ENCODE data around the gene KCNQ2.
A peak's percentile ranks its signal among the peaks of the same experiment; 100 is the strongest.
"Not testable (repeated sequence)": the region's sequence is repeated elsewhere in the genome, so short reads cannot be mapped to it uniquely, and the experiment has no call there.

The KCNQ2 gene

DNA sequence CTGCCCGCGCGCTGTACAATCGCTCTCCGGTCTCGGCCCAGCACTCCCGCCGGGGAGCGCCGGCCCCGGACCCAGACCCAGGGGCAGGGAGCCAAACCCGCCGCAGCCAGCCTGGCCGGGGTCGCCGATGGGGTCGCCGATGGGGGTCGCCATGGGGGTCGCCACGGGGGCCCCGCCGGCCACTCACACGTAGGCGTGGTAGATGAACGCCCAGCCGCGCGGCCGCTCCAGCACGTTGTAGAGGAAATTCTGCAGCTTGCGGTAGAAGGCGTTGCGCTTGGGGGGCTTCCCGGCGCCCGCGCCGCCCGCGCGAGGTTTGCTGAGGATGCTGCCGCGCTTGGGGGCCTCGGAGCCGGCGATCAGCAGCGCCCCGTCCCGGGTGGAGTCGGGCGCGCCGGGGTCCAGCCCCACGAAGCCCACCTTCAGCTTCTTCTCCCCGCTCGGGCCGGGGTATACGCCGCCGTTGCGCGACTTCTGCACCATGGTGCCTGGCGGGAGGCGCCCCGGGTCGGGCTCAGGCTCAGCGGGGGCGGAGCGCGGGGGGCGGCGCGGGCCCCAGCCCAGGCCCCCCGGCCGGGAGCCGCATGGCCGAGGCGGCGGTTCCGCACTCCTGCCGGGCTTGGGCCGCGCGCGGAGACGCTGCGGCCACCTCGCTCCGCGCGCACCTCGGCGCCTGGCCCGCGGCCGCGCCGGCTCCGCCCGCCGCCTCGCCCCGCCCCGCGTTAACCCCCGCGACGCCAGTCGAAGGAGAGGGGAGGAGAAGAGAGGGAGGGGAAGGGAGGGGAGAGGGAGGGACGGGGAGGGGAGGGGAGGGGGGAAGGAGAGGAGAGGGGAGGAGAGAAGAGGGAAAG is at the start of gene KCNQ2:
KCNQ2 (minus strand) TSS at position 675 of the 851 bp plus-strand sequence; CDS start at position 483, 192 bp downstream.
- in situ Hi-C loops (cut with MboI; ENCODE audit: low pct_unique_long_range_greater_than_20kb, low sequenced_read_pairs): no loop called here
- DNase-seq: no peak

DNA sequence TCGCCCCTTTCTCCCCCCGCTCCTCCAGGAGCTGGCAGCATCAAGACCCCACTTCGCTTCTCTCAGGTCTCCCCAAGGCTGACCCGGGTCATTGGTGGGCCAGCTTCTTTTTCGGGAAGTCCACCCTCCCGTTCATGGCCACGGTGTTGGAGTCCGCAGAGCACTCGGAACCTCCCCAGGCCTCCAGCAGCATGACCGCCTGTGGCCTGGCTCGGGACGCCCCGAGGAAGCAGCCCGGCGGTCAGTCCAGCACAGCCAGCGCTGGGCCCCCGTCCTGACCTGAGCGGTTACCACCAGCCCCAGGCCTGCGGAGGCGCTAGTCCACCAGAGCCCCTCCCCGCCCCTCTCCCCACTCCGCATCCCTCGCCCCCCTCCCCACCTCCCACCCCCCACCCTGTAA is 49.1 kb upstream of the KCNQ2 start:
- in situ Hi-C loops (cut with MboI; ENCODE audit: low pct_unique_long_range_greater_than_20kb, low sequenced_read_pairs): no loop called here

DNA sequence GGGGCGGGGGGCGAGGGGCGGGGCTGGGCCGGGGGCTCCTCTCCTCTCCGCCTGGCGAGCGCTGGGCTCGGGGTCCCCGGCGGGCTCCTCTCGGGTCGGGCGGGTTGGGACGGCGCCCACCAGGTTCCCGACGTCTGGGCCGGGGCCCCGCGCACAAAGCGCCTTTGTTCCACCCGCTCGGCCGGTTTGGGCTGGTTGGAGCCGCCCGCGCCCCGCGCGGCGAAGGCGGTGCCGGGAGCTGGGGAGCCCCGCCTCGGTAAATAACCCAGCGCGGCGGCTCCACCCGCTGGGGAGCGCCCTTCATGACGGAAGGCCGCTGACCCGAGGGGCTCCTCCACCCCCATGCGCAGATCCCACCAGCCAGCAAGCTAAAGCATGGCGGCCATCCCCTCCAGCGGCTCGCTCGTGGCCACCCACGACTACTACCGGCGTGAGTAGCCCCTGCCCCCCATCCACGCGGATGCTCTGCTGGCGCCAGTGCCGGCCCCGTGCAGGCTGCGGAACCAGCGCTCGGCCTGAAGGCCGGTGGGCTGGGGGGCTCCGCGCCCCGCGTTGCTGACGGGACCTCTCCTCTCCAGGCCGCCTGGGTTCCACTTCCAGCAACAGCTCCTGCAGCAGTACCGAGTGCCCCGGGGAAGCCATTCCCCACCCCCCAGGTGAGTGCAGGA is 48.6 kb upstream of the KCNQ2 start:
- DNase-seq: peak; percentile 47
- in situ Hi-C loops (cut with MboI; ENCODE audit: low pct_unique_long_range_greater_than_20kb, low sequenced_read_pairs): no loop called here

More for the DNA sequence above, 49.1 kb upstream of the KCNQ2 start:
- DNase-seq: no peak

DNA sequence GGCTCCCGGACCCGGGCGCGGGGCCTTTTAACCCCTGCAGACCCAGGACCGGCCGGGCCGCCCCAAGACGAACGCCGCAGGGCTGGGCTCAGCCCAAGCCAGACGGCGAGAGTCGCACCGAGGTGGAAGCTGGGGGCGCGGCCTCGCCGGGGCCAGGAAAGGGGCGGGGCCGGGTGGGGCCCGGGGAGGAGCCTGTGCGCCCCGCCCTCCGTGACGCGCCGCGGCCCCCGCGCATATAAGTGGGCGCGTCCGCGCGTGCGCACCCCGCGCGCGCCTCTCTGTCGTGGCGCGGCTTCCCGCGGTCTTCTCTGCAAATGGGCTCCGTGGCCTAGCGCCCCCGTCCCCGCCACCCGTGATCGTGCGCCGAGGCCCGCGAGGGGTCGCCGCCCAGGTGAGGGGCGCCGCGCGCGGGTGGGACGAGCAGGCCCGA is 48.1 kb upstream of the KCNQ2 start, which contains the start of gene PPDPF:
PPDPF (plus strand) TSS at position 262 of the 430 bp plus-strand sequence. CDS start 544 bp downstream, outside the sequence.
- DNase-seq: peak; percentile 65
- in situ Hi-C loops (cut with MboI; ENCODE audit: low pct_unique_long_range_greater_than_20kb, low sequenced_read_pairs): no loop called here

DNA sequence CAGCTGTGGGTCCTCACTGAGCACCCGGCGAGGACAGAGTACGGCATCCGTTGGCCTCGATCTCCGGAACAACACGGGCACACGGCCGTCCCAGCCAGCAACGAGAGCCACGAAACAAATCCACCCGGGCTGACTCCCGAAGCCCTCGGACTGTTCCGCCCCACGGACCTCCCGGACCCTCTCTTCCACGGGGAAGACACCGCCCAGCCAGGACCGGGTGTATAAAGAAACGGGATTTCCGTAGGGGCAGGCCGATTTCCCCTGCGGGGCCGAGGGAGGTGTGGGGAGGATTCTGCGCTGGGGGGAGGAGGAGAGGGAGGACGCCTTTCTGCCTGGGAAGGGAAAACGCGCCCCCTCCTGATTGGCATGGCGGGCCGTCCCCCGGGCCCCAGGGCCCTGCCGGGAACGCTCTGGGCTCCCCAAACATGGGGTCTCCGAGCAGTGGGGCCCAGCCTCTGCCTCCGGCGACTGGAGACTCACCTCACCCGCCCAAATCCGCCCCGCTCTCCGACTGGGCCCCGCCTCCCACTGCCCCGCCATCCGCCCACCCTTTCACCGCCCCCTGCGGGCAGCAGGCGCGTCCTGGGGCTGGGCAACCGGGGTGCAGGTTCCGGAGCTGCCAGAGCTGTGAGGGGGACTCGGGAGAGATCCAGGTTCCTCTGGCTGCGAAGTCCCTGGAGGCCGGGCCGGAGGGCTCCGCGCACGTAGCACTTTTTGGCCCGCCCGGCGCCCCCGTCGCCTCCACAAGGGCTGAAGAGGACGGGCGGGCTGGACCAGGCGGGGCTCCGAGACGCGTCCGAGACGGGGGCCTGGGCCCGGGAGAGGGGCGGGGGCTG is 47.4 kb upstream of the KCNQ2 start:
- in situ Hi-C loops (cut with MboI; ENCODE audit: low pct_unique_long_range_greater_than_20kb, low sequenced_read_pairs): no loop called here
- DNase-seq: peak; percentile 66

DNA sequence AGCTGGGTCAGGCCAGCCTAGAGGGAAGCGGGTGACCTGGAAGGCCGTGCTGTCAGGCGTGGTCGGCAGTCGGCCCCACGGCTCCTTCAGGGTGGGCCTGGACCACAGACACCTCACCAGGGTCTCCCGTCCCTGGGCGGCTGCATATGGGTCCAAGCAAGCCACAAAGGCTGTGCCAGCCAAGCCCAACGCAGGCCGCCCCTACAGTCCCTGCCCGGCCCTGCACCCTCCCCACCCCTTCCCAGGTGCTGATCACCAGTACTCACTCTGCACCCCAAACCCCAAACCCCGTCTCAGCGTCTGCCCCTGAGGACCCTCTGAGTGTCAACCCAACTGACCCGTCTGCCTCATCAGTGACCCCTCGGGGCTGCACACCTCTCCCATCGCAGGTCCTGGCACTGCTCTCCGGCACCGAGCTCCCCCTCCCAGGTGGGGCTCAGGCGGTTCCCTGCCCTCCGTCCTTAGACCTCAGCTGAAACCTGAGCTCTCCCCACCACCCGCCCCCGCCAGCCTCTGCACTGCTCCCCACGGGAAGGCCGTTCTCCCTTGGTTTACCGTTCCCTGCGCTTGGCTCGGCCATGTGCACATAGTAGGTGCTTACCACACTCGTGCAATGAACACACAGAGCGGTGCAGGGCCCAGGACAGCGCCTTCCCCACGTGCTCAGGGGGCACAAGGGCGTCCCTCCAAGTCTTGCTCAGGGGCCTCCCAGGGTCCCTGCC is 46.7 kb upstream of the KCNQ2 start:
- in situ Hi-C loops (cut with MboI; ENCODE audit: low pct_unique_long_range_greater_than_20kb, low sequenced_read_pairs): no loop called here
- no peak for DNase-seq

DNA sequence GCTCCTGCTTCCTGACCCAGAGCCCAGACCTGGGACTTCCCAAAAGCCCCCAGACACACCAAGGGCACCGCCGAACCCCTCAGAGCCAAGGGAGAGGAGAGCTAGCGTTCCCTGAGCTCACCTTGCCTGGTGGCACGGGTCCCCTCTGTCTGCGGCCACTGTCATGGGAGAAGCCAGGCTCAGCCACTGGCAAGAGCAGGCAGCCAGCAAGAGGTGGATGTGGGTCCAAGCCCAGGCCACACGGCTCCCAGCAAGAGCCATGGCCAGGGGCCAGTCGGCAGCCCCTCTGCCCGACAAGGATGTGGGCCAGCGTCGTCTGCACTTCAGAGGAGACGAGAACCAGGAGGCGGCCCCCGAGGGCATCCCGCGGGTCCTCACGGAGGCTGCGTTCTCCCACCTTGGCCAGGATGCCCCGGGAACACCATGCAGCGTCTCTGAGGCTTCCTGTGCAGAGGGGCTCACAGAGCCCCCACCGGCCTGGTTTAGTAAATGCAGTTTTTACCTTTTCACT is 46.0 kb upstream of the KCNQ2 start:
- in situ Hi-C loops (cut with MboI; ENCODE audit: low pct_unique_long_range_greater_than_20kb, low sequenced_read_pairs): no loop called here
- DNase-seq: no peak

DNA sequence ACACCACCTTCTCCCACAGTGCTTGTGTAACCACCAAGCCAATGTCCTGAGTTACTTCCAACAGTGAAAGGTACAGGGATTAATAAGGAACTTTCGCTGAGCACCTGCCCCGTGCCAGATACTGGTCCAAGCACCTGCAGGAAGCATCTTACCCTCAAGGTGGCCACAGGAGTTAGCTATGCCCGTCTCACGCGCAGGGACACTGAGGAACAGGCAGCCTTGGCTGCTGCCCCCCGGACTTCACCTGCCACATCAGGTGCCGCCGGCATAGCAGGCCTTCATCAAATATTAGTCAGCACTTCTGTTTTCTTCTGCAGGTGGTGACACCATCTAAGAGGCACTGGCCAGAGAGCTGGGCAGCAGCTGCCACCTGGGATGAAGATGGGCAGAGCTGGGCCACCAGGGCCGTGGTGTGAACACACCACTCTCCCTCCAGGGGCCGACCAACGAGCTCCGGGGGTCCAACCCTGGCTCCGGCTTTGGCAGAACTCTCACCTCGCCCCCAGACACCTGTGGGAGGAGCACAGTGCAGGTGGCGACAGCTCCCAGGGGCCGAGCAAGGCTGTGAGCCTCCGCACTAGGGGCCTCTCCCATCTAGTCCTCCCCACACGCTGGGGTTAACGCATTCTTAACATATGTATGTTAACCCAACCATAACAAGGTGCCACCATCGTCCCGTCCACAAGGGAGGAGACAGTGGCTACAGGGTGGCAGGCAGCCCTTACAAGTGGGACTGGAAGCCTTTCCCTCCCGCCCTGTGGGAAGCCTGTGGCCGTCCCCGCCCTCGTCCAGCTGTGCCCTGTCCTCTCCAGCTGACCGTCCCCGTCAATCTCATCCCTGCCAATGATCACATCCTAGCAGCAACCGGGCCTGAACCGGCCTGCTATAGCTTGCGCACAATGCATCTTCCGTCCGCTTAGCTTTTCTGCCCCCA is 45.2 kb upstream of the KCNQ2 start:
- no peak for DNase-seq
- in situ Hi-C loops (cut with MboI; ENCODE audit: low pct_unique_long_range_greater_than_20kb, low sequenced_read_pairs): no loop called here

DNA sequence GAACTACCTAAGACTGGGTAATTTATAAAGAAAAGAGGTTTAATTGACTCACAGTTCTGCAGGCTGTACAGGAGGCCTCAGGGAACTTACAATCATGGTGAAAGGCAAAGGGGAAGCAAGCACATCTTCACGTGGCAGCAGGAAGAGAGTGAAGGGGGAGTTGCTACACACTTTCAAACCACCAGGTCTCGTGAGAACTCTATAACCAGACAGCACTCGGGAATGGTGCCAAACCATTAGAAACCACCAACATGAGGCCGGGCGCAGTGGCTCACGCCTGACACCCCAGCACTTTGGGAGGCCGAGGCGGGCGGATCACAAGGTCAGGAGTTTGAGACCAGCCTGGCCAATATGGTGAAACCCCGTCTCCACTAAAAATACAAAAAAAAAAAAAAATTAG is 42.1 kb upstream of the KCNQ2 start:
- in situ Hi-C loops (cut with MboI; ENCODE audit: low pct_unique_long_range_greater_than_20kb, low sequenced_read_pairs): not testable (repeated sequence)
- peak; percentile 84 for DNase-seq

DNA sequence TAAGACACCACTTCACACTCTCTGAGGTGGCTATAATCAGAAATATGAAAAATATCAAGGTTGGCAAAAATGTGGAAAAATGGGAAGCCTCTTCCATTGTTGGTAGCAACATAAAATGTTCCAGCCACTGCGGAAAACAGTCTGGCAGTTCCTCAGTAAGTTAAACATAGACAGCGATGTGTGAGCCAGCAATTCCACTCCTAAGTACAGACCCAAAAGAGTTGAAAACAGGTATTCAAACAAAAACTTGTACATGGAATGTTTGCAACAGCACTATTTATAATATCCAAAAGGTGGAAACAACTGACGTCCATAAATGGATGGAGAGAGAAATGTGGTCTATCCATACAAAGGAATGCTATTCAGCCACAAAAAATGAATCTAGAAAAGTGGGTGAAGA is 40.8 kb upstream of the KCNQ2 start:
- in situ Hi-C loops (cut with MboI; ENCODE audit: low pct_unique_long_range_greater_than_20kb, low sequenced_read_pairs): no loop called here
- DNase-seq: no peak

DNA sequence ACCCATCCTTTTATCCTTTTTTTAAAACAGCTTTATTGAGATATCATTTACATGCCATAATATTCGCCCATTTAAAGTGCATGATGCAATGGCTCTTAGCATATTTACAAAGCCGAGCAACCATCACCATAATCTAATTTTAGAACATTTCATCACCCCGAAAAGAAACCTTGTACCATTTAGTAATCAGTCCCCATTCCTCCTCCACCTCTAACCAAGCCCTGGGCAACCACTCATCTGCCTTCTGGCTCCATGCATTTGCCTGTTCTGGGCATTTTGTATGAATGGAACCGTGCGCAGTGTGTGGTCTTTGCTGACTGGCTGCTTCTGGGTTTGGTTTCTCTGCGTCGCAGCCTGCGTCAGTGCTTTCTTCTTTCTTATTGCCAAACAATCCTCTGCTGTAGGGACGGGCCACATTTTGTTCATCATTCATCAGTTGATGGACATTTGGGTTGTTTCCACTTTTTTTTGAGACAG is 36.7 kb upstream of the KCNQ2 start:
- DNase-seq: no peak
- in situ Hi-C loops (cut with MboI; ENCODE audit: low pct_unique_long_range_greater_than_20kb, low sequenced_read_pairs): no loop called here

DNA sequence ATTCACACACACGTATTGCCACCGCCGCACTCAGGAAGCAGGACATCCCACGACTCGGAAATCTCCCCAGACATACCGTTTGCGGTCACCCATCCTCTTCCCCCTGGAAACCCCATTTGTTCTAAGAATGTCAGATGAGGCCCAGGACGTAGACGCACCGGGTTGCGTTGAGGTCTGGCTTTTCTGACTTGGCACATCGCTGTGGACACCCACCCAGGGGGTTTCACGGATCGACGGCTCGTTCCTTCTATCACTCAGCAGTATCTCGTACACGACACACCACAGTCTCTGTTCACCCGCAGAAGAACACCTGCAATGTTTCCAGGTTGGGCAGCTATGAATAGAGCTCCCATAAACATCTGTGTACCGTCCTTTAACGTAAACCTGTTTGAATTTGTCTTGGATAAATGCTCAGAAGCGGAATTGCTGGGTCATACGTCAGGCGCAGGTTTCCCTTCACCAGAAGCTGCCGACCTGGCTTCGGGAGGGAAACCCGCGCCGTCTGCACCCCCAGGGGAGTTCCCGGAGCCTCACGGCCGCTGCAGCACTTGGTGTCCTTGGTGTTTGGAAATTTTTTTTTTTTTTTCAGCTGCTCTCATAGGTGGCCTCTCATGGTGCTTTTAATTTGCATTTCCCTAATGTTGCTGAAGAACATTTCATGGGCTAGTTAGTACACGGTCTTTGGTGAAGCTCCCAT is 35.8 kb upstream of the KCNQ2 start:
- in situ Hi-C loops (cut with MboI; ENCODE audit: low pct_unique_long_range_greater_than_20kb, low sequenced_read_pairs): no loop called here
- peak; percentile 33 for DNase-seq

DNA sequence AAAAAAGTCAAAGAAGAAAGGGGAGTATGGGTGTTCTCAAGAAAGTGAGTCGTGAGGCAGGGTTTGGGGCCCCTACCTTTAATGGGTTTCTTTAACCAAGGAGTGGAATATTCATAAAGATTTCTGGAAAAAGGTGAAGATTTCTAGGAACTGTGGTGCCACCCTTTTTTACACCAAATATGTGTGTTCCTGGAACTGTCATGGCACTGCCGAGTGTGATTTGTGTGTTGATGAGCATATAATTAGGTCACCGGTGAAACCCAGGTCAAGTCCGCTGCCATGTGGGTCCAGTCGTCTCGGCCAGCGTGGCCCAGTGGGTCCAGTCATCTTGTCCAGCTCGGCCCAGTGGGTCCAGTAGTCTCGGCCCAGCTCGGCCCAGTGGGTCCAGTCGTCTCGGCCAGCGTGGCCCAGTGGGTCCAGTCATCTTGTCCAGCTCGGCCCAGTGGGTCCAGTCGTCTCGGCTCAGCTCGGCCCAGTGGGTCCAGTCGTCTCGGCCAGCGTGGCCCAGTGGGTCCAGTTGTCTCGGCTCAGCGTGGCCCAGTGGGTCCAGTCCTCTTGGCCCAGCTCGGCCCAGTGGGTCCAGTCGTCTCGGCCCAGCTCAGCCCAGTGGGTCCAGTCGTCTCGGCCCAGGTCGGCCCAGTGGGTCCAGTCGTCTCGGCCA is 34.8 kb upstream of the KCNQ2 start:
- no peak for DNase-seq
- in situ Hi-C loops (cut with MboI; ENCODE audit: low pct_unique_long_range_greater_than_20kb, low sequenced_read_pairs): no loop called here

DNA sequence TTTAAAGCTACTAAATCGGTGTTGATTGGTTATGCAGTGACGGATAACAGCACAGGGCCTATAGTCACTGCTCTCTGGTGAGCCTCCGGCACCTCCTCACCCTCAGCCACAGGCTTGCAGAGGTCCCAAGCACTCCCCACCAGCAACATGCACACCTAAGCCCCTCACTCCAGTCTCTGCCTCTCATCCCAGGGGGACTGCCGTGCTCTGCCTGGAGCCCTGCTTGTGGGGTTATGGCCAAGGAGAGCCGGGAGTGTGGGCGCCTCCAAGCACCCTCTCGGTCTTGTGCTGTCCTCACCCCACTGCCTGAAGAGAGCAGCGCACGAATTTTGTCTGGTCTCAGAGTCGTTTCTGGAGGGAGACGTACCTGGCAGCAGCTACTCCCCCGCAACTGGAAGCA is 33.3 kb upstream of the KCNQ2 start:
- in situ Hi-C loops (cut with MboI; ENCODE audit: low pct_unique_long_range_greater_than_20kb, low sequenced_read_pairs): no loop called here
- no peak for DNase-seq

DNA sequence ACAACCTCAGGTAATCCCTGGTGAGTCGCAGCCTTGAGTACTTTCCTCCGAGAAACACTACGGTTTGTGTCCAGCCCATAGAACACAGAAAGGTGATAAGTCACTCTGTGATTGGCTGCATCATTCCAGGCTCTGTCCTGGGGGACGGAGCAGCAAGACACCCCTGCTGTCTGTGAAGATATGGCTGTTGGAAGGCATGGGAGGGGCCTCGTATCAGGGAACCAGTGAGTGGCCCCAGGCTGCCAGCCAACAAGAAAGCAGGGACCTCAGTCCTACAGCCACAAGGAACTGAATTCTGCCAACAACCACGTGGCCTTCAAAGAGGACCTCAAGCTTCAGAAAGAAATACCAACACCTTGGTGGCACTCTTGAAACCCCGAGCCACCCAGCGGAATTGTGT is 32.8 kb upstream of the KCNQ2 start:
- in situ Hi-C loops (cut with MboI; ENCODE audit: low pct_unique_long_range_greater_than_20kb, low sequenced_read_pairs): no loop called here
- DNase-seq: no peak

DNA sequence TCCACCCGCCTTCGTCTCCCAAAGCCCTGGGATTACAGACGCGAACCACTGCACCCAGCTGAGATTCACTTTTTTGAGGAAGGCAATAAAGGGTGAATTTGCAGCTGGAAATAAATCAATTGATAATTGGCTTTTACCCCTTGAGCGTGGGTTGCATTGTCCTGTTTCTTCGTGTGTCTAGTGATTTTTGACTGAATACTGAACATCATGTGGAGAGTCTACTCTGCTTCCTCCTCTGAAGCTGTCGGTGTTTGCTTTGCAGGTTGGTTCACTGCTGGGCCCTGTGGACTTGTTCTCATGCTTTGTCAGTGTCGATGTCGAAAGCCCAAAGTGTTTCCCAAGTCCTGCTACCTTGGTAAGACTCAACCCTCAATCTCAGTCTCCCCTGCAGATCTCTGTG is 32.2 kb upstream of the KCNQ2 start:
- in situ Hi-C loops (cut with MboI; ENCODE audit: low pct_unique_long_range_greater_than_20kb, low sequenced_read_pairs): no loop called here

DNA sequence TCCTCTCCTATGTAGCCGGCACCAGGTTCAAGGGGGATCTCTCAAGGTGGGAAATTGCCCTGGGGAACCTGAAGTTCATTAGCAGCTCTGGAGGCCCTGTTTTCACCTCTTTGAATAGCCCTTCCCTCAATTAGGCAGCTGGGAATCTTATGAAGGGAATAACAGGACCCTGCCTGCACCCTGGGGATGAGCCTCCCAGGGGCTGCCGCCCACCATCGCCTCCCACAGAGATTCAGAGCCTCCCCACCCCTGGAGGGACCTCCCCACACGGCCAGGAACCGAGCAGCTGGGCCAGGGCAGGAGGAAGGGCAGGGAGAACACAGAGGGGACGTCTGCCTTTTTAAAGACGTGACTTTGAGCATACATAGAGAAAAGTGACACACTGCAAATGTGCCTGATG is 31.1 kb upstream of the KCNQ2 start:
- in situ Hi-C loops (cut with MboI; ENCODE audit: low pct_unique_long_range_greater_than_20kb, low sequenced_read_pairs): no loop called here
- DNase-seq: no peak

More for the DNA sequence above, 32.2 kb upstream of the KCNQ2 start:
- DNase-seq: no peak

Data from KBM-7 (cell line).